BJ (cell line): ENCODE data around the gene MSH5. TPM values are rescaled to one million over a fixed set of nuclear protein-coding genes. Genes with fewer than 3 reads are reported as not detected.

ENCODE experiments used
- CTCF ChIA-PET: fragments of 350-600 bp; formaldehyde crosslinking; extraction: SDS; loops from one replicate; lab custom pipeline; 2021; ENCODE audit warnings: antibody characterized with exemption, inconsistent platforms; lab: Yijun Ruan, JAX
- POLR2A ChIA-PET: fragments of 300-600 bp; sonication (Branson Sonifier 250); formaldehyde crosslinking; extraction: SDS; loops from one replicate; lab custom pipeline; 2021; ENCODE audit warnings: antibody characterized with exemption; lab: Charles Lee
- DNase-seq: peaks from one replicate; pipeline ENCODE4 v3.0.0-alpha.2; 2011; ENCODE audit warnings: low read depth
- H3K27me3 ChIP-seq: 2 replicates; pipeline ENCODE4 v1.6.0; 2011; ENCODE audit warnings: low read length; ENCODE audit not compliant: control insufficient read depth, insufficient read depth
- H3K36me3 ChIP-seq: 2 replicates; pipeline ENCODE4 v1.5.1; 2011; ENCODE audit warnings: low read length; ENCODE audit not compliant: control insufficient read depth, insufficient read depth
- H3K4me3 ChIP-seq: 2 replicates; pipeline ENCODE4 v1.5.1; 2011; ENCODE audit warnings: low read depth, mild to moderate bottlenecking, control low read depth, low read length
- polyA plus RNA-seq: library from polyadenylated mRNA; depleted of rRNA; stranded (reverse); fragments of >200 nt; gene quantifications from 2 replicates; pipeline ENCODE4 v1.2.3, GENCODE V29; 2011
- TF ChIP-seq, protein P1 (sequence below): IDR thresholded peaks from 2 replicates; pipeline ENCODE4 v1.5.1; 2011; ENCODE audit warnings: low read depth, mild to moderate bottlenecking, control low read depth, inconsistent platforms, low read length, moderate library complexity; ENCODE audit not compliant: insufficient read depth

The MSH5 gene
- polyA plus RNA-seq, 1 experiment: 10.7 TPM

- H3K4me3 ChIP-seq: no peak overlapping the region
- POLR2A ChIA-PET: no interaction called here
- H3K36me3 ChIP-seq: peaks cover 43% of the 10 kb centered on the region
- CTCF ChIA-PET: interaction anchor here (2.1 kb wide), 1 partner anchor 11 kb away, joined by 12 read pairs; the partner anchor contains the start of gene LY6G5C
- no peaks in the 10 kb centered on the region for H3K27me3 ChIP-seq
- DNase-seq: no peak
- TF ChIP-seq, protein P1, sequence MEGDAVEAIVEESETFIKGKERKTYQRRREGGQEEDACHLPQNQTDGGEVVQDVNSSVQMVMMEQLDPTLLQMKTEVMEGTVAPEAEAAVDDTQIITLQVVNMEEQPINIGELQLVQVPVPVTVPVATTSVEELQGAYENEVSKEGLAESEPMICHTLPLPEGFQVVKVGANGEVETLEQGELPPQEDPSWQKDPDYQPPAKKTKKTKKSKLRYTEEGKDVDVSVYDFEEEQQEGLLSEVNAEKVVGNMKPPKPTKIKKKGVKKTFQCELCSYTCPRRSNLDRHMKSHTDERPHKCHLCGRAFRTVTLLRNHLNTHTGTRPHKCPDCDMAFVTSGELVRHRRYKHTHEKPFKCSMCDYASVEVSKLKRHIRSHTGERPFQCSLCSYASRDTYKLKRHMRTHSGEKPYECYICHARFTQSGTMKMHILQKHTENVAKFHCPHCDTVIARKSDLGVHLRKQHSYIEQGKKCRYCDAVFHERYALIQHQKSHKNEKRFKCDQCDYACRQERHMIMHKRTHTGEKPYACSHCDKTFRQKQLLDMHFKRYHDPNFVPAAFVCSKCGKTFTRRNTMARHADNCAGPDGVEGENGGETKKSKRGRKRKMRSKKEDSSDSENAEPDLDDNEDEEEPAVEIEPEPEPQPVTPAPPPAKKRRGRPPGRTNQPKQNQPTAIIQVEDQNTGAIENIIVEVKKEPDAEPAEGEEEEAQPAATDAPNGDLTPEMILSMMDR: no peak
Measured at GRCh38 chr6:31692353-31692752, 47.5 kb upstream of the MSH5 start.

- H3K27me3 ChIP-seq: no peaks in the 10 kb centered on the region
- peaks cover 41% of the 10 kb centered on the region for H3K36me3 ChIP-seq
- ChIA-PET CTCF (interaction anchor here (2.1 kb wide), 1 partner anchor 12 kb away, joined by 12 read pairs; the partner anchor contains the start of gene LY6G5C), POLR2A (no interaction called here)
- TF ChIP-seq, protein P1: no peak
- DNase-seq: no peak
- no peak overlapping the region for H3K4me3 ChIP-seq
Measured at GRCh38 chr6:31692886-31693285, 46.9 kb upstream of the MSH5 start.

DNA sequence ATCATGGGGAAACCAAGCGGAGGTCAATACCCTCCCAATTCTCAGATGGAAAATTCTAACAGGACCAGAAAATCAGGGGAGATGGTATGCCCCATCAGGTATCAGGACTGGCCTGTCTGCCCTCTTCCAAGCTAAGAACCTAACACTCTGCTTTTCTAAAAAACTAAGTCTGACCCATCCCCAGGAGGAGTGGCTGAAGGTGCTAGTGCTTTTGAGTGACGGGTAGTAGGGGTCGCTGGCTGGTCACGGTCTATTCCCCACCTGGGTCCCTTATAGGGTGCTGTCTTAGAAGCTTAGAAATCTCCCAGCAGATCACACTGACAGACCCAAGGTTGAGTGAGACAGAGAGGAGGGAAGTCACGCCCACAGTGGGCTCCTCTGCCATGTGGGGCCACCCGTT, 46.3 kb upstream of the MSH5 start:
- ChIA-PET POLR2A (no interaction called here), CTCF (no interaction called here)
- Histone ChIP-seq H3K27me3 (no peaks in the 10 kb centered on the region), H3K4me3 (no peak overlapping the region), H3K36me3 (peaks cover 36% of the 10 kb centered on the region)
- TF ChIP-seq, protein P1: no peak
- no peak for DNase-seq

DNA sequence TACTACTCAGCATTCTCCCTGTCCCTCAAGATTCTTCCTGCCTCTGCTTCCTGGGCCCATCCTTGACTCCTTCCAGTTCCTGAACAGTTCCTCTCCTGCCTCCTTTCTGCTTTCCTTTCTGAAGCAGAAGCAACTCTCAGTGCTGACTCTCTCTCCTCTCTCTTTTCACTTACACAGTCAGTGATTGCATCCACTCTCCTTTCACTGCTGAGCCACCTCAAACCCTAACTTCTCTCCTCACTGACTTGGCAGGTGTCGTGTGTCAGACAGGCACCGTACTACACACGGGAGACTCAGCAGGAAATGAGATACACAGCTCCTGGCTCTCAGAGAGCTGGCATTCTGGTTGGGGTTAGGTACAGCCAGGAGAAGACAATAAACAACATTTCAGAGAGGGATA, 42.2 kb upstream of the MSH5 start:
- H3K36me3 ChIP-seq: peaks cover 18% of the 10 kb centered on the region
- POLR2A ChIA-PET: no interaction called here
- CTCF ChIA-PET: no interaction called here

GRCh38 chr6:31700740-31701401, 38.9 kb upstream of the MSH5 start:
- POLR2A ChIA-PET: no interaction called here

More for the DNA sequence above, 42.2 kb upstream of the MSH5 start:
- H3K27me3 ChIP-seq: no peaks in the 10 kb centered on the region
- DNase-seq: no peak
- no peak overlapping the region for H3K4me3 ChIP-seq
- TF ChIP-seq, protein P1: no peak

More at GRCh38 chr6:31700740-31701401, 38.9 kb upstream of the MSH5 start:
- peaks cover 3% of the 10 kb centered on the region; the same call in 1 of the 2 replicates for H3K36me3 ChIP-seq
- TF ChIP-seq, protein P1: no peak
- no peak overlapping the region for H3K4me3 ChIP-seq
- DNase-seq: no peak
- CTCF ChIA-PET: interaction anchor here (0.5 to 2.0 kb wide), 2 partner anchors 69 to 88 kb away, joined by 3 to 5 read pairs; no protein-coding TSS in a partner anchor
- H3K27me3 ChIP-seq: no peaks in the 10 kb centered on the region
